GM19023 (cell line): ENCODE measurements around the gene MAVS.
"Not testable (repeated sequence)": the region's sequence is repeated elsewhere in the genome, so short reads cannot be mapped to it uniquely, and the experiment has no call there.

Source experiments
- ATAC-seq: cut with Tn5 transposase; IDR thresholded peaks from one replicate; pipeline ENCODE4 v1.9.1; 2021; ENCODE audit warnings: mild to moderate bottlenecking, moderate library complexity; ENCODE audit not compliant: unreplicated experiment

Gene MAVS

DNA sequence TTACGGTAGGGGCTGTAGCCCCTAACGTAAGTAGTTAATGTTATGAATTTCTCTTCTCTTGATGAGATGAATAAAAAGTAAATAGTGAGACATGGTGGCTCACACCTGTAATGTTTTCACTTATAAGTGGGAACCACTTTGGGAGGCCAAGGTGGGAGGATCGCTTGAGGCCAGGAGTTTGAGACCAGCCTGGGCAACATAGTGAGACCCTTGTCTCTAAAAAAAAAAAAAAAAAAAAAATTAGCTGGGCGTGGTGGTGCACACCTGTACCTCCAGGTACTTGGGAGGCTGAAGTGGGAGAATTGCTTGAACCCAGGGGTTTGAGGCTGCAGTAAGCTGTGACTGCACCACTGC is 32.3 kb downstream of the MAVS start:
- not testable (repeated sequence) for ATAC-seq

DNA sequence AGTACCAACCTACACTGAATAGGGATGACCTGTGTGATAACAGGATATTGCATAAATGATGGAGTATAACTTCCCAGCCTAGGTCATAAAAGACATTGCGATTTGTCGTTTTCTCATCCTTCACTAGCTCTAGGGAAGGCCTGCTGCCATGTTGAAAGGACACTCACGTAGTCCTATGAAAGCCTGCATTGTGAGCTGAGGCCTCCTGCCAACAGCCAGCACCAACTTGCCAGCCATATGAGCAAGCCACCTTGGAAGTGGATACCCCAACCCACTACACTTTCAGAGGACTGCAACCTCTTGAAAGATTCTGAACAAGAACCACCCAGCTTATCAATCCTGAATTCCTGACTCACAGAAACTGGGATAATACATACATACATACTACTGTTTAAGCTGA is 39.1 kb downstream of the MAVS start:
- ATAC-seq = no peak

DNA sequence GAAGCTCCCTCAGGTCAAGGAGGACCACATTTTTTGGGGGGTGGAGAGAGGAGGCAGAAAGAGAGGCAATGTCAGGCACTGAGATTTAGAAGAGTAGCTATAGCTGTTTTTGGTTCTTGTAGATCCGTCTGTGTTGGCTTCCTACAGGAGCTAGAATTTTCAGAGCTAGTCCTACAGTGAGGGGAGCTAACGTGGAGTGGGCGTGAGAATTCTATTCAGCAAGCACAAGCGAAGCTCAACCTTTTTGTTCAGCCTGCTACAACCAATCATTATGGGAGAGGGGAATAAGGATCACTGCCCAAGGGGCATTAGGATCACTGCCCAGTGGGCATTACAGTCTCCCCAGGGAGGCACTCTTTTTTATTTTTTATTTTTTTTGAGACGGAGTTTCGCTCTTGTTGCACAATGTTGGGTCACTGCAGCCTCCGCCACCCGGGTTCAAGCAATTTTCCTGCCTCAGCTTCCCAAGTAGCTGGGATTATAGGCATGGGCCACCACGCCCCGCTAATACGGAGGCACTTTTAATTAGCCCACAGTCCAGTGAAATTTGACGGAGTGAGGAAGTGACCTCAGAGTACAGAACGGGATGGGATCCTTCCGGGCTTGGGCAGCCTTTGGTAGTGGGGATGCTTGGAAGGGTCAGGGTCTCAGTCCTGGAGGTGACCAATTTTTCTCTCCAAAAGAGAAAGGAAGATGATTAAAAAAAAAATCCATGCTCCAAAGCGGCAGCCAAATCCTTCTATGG is 41.4 kb downstream of the MAVS start:
- ATAC-seq = no peak

DNA sequence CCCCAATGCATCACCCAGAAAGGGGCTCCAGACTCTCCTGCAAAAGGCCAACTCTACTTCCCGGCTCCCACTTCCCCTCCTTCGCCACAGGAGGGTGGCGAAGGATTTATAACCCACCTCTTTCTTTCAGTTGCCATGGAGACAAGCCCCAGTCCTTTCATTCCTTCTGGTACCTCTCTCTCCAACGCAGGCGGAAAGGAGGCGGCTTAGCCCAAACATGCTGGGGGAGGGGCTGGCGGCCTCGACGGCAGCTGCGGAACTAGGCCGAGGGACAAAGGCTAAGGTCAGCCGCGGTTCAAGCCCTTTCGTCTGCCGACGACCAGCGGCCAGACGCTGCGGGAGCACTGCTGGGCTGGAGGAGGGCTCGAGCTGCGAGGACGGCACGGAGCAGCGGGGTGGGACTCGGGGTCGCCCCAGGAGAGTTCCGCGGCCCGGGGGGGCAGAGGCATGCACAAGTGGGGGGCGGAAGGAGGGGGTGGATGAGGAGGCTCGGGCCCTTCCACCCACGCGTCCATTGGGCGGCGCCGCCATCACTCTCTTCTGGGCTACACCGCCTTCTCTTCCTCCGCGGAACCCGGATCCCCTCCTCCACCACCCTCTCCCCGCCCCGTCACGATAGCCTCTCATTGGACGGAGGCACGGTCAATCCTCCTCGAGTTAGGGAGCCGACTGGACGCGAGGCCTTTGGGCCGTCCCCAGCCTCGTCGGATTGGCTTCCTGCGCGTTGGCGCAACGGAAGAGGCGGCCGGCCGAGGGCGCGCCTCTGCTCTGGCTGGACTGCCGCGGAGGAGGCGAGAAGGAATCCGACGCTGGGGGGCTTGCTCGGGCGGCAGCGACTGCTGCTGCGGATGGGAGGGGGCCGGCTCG is 42.2 kb downstream of the MAVS start, which contains the start of gene PANK2:
Gene PANK2, plus strand, starts transcription at position 766 of the 867 bp plus-strand sequence.
- peak; percentile 90 for ATAC-seq

DNA sequence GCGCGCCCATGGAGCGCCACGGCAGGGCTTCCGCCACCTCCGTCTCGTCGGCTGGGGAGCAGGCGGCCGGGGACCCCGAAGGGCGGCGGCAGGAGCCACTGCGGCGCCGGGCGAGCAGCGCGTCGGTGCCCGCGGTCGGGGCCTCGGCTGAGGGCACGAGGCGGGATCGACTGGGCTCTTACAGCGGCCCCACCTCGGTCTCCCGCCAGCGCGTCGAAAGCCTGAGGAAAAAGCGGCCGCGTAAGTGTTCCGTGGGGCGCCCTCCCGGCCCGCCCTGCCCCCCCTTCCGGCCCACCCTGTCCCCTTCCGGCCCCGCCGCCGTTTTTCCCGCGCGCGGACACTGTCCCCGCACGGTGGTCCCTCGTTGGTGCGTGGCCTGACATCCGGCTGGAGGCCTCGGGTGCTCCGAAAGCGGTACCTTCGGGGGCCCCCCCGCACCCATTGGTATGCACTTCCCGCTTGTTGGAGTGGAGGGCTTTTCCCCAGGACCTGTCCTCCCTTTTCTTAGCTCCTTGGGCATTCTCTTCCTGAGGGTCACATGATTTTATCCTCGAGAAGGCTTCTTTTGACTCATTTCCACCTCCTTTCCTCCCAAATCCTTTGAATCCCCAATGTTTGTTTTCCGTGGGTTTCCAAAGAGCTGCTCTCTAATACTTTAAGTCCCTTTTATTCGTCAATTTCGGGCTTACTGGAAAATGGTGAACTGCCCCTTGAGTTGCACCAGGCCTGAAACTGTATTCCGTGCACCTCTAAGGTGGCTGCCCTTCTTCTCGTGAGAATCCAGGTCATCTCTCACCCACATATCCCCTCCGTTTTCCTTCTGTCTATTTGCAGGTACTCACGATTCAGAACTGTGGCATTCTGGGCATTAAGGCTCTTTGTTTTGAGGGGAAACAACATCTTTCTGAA is 43.1 kb downstream of the MAVS start:
- ATAC-seq = peak; percentile 30

DNA sequence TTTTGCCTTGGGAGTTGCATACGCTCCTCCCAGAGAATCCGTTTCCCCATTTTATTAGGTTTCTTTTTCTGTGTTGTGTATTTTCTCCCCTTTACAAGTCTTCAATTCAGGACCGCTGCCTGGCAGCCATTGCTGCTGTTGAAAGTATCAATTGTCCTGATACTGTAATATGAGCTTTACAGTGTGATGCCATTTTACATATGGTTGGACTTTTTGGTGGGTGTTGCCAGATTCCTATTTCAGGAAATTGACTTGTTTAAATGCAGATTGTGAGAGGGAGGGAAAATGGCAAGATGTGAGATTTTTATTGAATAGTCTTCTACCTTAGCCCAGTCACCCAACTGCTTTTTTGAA is 43.7 kb downstream of the MAVS start:
- no peak for ATAC-seq

DNA sequence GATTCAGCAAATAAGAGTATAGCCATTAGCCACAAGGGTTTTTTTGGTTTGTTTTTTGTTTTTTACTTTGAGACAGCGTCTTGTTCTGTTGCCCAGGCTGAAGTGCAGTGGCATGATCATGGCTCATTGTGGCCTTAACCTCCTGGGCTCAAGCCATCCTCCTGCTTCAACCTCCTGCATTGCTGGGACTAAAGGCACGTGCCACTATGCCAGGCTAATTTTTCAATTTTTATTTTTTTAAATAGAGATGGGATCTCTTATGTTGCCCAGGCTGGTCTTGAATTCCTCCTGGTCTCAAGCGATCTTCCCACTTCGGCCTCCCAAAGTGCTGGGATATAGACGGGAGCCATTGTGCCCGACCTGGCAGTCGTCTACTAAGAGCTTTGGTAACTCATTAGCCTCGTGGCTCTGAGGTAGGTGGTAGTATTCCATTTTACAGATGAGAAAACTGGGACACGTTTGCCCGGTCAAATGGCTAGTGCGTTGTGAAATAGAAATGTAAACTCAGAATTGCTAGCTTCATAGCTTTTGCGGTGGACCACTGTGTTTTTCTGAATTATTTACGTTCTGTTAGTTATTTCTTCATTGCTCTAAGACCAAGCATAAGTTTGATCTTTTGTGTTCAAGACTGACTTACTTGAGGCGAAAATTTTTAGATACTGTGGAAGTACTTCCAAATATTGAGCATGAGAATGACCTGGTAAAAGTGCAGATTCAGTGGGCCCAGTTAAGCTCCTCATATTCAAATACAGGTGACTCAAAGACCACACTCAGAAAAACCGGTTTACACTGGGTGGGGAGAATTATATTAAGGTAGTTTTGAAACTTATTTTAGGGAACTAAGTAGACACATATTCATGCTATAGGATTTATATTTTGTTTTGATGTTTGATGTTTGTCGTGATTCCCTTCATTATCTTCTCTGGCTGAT is 44.6 kb downstream of the MAVS start:
- no peak for ATAC-seq

DNA sequence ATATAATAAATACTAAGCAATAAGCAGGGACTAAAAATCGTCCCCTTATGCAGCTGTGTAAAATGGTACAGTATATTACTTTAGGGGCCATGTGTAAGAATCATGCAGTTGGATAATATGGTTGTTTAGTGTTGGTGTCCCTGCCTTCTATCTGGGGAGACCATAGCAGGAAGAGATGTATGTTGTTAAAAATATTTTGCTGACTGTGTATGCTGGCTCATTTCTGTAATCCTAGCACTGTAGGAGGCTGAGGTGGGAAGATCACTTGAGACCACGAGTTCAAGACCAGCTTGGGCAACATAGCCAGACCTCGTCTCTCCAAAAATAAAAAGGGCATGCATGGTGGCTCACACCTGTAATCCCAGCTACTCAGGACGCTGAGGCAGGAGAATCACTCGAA is 48.2 kb downstream of the MAVS start:
- no peak for ATAC-seq

DNA sequence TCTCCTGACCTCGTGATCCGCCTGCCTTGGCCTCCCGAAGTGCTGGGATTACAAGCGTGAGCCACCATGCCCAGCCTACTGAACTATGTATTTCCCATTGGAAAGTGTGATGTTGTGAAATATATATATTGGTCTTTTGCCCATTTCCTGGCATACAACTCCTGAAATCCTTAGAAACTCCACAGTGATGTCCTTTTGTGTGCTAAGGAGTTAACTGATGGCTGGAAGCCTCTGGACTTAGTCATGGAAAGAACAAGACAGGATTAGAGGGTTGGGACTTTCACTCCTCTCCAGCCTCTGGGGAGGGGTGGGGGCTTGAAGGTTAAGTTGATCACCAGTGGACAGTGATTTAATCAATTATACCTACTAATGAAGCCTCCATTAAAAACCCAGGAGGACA is 49.7 kb downstream of the MAVS start:
- no peak for ATAC-seq

DNA sequence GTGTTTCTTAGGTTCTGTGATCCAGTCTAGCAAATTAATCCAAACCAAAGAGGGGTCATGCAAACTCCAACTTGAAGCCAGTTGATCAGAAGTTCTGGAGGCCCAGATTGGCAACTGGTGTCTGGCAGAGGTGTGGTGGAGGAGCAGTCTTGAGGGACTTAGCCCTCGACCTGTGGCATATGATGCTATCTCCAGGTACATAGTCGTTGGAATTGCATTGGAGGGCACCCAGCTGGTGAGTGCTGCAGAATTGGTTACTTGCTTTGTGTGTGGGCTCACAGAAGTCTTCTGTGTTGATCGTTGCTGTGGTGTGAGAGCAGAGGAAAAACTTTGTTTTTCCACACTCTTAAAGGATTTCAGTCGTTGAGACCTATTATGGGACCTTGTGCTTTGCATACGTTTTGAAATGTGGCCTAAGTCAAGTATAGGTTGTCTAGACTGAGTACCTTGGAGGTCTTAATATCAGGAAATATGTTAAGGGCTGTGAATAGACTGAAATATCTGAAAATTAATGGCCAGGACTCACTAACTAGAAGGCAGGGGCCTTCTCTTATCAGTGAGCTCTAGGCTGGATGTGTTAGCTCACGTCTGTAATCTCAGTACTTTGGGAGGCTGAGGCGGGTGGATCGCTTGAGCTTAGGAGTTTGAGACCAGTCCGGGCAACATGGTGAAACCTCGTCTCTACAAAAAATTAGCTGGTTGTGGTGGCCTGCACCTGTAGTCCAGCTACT is 50.4 kb downstream of the MAVS start:
- no peak for ATAC-seq

DNA sequence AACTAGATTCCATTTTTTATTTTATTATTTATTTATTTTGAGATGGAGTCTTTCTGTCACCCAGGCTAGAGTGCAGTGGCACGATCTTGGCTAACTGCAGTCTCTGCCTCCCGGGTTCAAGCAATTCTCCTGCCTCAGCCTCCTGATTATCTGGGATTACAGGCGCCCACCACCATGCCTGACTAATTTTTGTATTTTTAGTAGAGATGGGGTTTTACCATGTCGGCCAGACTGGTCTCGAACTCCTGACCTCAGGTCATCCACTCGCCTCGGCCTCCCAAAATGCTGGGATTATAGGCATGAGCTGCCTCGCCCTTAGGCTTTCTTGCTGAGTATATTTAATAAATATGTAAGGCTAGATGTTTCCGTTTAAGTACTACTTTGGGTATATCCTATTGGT is 51.5 kb downstream of the MAVS start:
- not testable (repeated sequence) for ATAC-seq

DNA sequence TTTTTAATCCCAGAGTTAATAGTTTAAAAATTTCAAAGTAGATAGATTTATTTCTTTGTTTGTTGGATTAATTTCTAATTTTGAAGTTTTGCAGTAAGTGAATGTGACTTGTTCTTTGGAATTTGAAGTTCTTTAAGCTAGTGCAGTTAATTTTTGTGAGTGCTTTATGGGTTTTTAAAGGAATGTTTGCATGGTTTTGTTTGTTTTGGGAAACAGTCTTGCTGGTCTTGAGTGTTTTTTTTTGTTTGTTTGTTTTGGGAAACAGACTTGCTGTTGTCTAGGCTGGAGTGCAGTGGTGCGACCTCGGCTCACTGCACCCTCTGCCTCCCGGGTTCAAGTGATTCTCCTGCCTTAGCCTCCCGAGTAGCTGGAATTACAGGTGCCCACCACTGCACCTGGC is 52.0 kb downstream of the MAVS start:
- ATAC-seq = no peak

DNA sequence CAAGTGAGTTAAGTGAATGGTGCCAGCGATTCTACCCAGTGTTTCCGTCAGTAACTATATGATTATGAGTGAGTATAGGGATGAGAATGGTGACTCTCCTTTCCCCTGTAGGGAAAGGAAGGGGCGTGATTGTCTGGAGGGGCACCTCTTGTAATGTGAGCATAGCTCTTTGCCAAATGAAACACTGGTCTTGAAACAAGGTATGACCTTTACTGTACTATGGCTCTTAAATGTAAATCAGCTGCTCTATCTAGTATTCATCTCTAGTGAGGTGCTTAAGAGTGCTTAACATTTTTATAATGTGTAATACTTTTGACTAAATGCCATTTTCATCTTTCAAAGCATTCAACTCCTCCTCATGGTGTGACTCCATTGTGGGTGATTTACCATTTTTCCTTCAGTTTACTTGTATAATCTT is 53.6 kb downstream of the MAVS start:
- no peak for ATAC-seq

DNA sequence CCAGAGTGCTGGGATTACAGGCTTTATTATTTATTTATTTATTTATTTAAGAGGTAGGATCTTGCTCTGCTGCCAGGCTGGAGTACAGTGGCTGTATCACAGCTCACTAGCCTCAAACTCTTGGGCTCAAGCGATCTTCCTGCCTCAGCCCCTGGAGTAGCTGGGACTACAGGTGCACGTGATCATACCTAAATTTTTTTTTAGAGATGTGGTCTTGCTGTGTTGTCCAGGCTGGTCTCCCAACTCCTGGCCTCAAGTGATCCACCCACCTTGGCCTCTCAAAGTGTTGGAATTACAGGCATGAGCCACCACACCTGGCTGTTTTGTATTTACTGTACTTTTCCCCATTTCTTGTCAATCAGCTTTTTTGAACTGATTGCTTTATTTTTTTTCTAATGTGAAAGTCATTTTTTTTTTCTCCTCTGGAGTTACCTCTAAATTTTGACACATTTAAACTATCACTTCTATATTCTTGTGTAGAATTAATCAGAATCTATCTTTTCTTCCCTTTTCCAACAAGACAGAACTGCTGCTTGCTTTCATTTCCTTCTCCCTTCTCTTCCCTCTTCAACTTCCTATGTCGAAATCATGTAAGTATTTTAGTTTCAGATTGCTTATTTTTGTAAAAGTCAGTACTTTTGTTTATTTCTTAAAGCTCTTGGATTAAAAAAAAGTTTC is 54.5 kb downstream of the MAVS start:
- ATAC-seq = no peak

DNA sequence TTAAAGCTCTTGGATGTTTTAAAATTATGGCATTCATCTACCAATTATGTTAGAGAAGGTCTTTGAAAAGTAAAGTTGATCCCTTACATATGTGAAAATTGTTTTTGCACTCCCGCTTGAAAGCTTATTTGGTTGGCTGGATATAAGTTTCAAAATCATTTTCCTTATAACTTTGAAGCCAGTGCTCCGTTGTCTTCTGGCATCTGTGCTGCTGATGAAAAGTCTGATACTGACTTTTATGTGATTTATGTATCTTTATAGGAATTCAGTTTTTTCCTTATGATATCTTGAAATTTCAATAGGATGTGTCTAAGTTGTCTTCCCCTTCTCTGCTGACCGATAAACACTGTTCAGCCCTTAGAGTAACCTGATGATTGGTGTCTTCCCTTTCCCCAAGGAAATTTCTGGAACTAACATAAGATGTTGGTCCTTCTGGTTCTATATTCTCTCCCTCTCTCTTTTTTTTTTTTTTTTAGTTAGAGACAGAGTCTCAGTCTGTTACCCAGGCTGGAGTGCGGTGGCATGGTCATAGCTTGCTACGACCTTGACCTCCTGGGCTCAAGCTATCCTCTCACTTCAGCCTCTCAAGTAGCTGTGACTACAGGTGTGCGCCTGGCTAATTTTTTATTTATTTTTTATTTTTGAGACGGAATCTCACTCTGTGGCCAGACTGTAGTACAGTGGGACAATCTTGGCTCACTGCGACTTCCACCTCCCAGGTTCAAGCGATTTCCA is 55.2 kb downstream of the MAVS start:
- ATAC-seq = no peak

DNA sequence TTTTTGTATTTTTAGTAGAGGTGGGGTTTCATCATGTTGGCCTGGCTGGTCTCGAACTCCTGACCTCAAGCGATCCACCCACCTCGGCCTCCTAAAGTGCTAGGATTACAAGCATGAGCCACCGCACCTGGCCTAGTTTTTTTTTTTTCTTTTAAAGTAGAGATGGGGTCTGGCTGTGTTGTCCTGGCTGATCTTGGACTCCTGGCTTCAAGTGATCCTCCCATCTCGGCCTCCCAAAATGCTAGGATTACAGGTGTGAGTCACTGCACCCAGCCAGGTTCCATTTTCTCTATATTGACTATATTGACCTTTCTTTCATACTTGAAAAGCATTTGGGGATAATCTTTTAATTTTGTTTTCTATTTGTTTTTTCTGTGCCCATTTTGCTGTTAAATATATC is 55.8 kb downstream of the MAVS start:
- ATAC-seq = no peak

DNA sequence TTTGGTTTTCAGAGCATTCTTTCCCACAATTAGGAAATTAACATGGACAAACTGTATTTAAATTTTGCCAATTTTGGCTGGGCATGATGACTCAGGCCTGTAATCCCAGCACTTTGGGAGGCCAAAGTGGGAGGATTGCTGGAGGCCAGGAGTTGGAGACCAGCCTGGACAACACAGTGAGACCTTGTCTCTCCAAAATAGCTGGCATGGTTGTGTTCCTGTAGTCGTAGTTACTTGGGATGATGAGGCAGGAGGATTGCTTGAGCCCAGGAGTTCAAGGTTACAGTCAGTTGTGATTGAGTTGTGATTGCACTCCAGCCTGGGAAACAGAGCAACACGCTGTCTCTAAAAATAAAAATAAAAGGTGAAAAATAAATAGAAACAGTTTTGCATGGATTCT is 57.6 kb downstream of the MAVS start:
- ATAC-seq = no peak

DNA sequence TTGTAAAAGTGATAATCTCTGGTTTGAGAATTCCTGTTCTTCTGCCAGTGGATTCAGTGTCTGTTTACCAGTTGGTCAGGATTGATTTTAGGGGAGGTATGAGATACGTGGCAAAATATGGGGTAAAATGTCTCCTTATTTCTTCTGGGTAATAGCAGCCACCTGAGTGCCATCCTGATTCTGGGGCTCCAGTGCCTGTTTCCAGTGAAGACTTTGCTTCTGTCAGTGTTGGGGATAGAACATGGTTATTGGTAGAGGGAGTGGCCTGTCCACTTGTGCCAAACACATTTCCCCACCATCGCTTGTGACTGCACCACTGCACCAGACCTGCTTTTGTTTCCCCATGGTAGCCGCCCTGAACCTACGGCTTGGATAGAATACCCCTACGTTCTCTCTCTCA is 58.2 kb downstream of the MAVS start:
- ATAC-seq = no peak
